HL-60 (cell line): ENCODE data around the gene BRME1.

Experiments used
- DNase-seq, 2 experiments: peaks; one replicate each; pipeline ENCODE4 v3.0.0-alpha.2; 2010 to 2020; ENCODE audit warnings: low read depth in 1 of 2, low spot score in 1 of 2
- H3K27ac ChIP-seq: fragments of 250-450 bp; sonication (Bioruptor Pico); replicated peaks from 2 replicates; pipeline ENCODE4 v1.5.1; 2020; ENCODE audit warnings: mild to moderate bottlenecking, moderate library complexity
- H3K27me3 ChIP-seq: fragments of 250-450 bp; sonication (Bioruptor Pico); 2 replicates; pipeline ENCODE4 v1.5.1; 2021; ENCODE audit warnings: mild to moderate bottlenecking, moderate library complexity; ENCODE audit not compliant: insufficient read depth, poor library complexity, severe bottlenecking
- H3K4me3 ChIP-seq: replicated peaks from 2 replicates; pipeline ENCODE4 v1.5.1; 2011; ENCODE audit warnings: mild to moderate bottlenecking, control low read depth, low read length; ENCODE audit not compliant: insufficient read depth
- GABPA ChIP-seq: IDR thresholded peaks from 2 replicates; pipeline ENCODE4 v1.6.1; 2012; ENCODE audit warnings: low read depth
- POLR2AphosphoS5 ChIP-seq: IDR thresholded peaks from 2 replicates; pipeline ENCODE4 v1.6.1; 2012; ENCODE audit warnings: low read depth
- SPI1 ChIP-seq: IDR thresholded peaks from 2 replicates; pipeline ENCODE4 v1.6.1; 2012; ENCODE audit warnings: low read depth, mild to moderate bottlenecking, borderline replicate concordance
- TF ChIP-seq, protein P1 (sequence below): IDR thresholded peaks from one replicate; pipeline ENCODE4 v1.5.1; 2011; ENCODE audit warnings: low read length, control low read depth, inconsistent platforms; ENCODE audit not compliant: insufficient read depth
- TF ChIP-seq, protein P2 (sequence below): IDR thresholded peaks from 2 replicates; pipeline ENCODE4 v1.6.1; 2012; ENCODE audit warnings: low read depth; ENCODE audit not compliant: insufficient replicate concordance

Gene BRME1

DNA sequence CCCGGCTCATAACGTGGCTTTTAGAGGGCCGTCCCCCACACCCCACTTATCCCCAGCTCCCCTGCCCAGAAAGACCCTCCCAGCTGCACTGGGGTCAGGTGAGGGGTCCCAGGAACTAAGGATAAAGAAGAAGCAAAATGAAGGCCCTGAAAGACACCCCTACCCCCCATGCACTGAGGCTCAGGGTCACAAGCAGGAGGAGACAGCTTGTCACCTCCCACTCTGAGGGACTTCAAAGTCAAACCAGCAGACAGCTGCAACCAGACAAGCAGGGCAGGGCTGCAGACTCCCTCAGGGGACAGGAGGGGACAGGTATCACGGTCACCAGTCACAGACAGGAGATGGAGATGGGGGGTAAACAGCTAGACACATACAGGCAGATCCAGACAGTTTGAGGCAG is 35.0 kb downstream of the BRME1 start:
- peaks cover 8% of the 10 kb centered on the region for H3K27me3 ChIP-seq

DNA sequence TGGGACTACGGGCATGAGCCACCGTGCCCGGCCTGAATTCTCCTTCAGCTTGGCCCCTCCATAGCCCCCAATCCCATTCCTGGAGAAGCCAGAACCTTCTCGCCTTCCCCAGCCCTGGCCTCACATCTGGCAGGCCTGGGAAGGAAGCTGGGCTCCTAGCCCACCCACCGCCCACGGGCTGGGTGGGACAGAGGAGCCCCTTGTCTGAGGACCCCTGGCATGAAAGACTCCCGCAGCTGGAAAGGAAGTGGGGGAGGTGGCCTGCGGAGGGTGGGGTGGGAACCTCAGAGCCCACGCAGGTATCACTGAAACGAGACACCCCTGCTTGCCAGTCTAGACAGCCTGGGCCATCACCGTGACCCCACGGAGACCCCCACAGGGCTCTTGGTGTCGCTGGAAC is 36.6 kb downstream of the BRME1 start:
- no peak for DNase-seq
- peaks cover 14% of the 10 kb centered on the region for H3K27me3 ChIP-seq
- TF ChIP-seq GABPA (no peak), POLR2AphosphoS5 (no peak), SPI1 (no peak)
- no peak overlapping the region for H3K4me3 ChIP-seq
- no peak overlapping the region for H3K27ac ChIP-seq

More for the DNA sequence above, 35.0 kb downstream of the BRME1 start:
- TF ChIP-seq, protein P1, sequence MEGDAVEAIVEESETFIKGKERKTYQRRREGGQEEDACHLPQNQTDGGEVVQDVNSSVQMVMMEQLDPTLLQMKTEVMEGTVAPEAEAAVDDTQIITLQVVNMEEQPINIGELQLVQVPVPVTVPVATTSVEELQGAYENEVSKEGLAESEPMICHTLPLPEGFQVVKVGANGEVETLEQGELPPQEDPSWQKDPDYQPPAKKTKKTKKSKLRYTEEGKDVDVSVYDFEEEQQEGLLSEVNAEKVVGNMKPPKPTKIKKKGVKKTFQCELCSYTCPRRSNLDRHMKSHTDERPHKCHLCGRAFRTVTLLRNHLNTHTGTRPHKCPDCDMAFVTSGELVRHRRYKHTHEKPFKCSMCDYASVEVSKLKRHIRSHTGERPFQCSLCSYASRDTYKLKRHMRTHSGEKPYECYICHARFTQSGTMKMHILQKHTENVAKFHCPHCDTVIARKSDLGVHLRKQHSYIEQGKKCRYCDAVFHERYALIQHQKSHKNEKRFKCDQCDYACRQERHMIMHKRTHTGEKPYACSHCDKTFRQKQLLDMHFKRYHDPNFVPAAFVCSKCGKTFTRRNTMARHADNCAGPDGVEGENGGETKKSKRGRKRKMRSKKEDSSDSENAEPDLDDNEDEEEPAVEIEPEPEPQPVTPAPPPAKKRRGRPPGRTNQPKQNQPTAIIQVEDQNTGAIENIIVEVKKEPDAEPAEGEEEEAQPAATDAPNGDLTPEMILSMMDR = no peak
- TF ChIP-seq, protein P2, sequence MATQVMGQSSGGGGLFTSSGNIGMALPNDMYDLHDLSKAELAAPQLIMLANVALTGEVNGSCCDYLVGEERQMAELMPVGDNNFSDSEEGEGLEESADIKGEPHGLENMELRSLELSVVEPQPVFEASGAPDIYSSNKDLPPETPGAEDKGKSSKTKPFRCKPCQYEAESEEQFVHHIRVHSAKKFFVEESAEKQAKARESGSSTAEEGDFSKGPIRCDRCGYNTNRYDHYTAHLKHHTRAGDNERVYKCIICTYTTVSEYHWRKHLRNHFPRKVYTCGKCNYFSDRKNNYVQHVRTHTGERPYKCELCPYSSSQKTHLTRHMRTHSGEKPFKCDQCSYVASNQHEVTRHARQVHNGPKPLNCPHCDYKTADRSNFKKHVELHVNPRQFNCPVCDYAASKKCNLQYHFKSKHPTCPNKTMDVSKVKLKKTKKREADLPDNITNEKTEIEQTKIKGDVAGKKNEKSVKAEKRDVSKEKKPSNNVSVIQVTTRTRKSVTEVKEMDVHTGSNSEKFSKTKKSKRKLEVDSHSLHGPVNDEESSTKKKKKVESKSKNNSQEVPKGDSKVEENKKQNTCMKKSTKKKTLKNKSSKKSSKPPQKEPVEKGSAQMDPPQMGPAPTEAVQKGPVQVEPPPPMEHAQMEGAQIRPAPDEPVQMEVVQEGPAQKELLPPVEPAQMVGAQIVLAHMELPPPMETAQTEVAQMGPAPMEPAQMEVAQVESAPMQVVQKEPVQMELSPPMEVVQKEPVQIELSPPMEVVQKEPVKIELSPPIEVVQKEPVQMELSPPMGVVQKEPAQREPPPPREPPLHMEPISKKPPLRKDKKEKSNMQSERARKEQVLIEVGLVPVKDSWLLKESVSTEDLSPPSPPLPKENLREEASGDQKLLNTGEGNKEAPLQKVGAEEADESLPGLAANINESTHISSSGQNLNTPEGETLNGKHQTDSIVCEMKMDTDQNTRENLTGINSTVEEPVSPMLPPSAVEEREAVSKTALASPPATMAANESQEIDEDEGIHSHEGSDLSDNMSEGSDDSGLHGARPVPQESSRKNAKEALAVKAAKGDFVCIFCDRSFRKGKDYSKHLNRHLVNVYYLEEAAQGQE = no peak
- no peak for TF ChIP-seq SPI1
- DNase-seq = no peak
- Histone ChIP-seq H3K27ac (no peak overlapping the region), H3K4me3 (no peak overlapping the region)

DNA sequence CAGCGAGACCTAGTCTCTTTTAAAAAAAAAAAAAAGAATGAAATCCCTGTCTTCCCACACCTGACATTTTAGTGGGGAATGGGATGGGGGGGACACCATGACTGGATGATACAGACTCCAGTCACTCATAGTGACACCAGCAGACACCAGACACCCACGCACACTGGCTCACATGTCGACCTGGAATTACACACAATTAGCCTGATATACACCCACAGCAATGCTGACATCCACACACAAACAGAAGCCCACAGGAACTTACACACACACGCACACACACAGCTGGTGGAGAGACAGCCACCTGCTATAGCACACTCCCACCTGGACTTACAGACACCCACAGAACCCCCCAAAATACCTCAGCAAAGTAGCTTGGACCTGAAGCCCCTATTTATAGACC is 37.3 kb downstream of the BRME1 start:
- H3K27ac ChIP-seq = no peak overlapping the region
- H3K27me3 ChIP-seq = peaks cover 18% of the 10 kb centered on the region
- TF ChIP-seq, protein P1 = no peak
- TF ChIP-seq SPI1 = no peak
- no peak for TF ChIP-seq POLR2AphosphoS5
- no peak for TF ChIP-seq GABPA
- TF ChIP-seq, protein P2 = no peak
- no peak for DNase-seq
- H3K4me3 ChIP-seq = no peak overlapping the region

DNA sequence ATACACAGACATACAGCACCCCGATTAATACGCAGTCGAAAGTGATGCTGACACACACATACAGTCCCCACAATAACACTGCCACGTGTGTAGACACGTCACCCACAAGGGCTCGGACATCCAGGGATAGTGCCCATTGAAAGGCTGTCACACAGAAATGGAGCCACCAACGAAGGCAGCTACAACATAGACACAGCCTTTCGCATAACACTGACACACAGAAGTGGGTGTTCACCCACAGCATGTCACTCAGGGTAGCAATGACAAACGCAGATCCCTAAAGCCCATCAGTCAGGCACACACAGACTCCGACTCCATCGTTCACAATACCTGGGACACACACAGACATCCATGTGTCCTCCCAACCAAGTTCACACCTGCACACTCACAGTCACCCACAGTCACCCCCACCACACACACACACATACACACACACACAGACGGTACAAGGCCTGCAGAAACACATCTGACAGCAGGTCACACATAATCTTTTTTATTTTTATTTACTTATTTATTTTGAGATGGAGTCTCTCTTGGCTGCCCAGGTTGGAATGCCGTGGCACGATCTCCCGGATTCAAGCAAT is 39.4 kb downstream of the BRME1 start:
- Histone ChIP-seq H3K27me3 (peaks cover 18% of the 10 kb centered on the region), H3K27ac (no peak overlapping the region), H3K4me3 (no peak overlapping the region)
- no peak for DNase-seq
- TF ChIP-seq GABPA = no peak
- TF ChIP-seq POLR2AphosphoS5 = no peak
- TF ChIP-seq SPI1 = no peak
- TF ChIP-seq, protein P1 = no peak
- TF ChIP-seq, protein P2 = no peak
